ENCODE results near the gene KRTAP10-5.
"Not testable (repeated sequence)": the region's sequence is repeated elsewhere in the genome, so short reads cannot be mapped to it uniquely, and the experiment has no call there.

Gene KRTAP10-5

GRCh38 chr21:44590897-44591800, 10.7 kb upstream of the KRTAP10-5 start:
- DNase-seq, result not testable (repeated sequence)

GRCh38 chr21:44590311-44590721, 9.9 kb upstream of the KRTAP10-5 start:
- DNase-seq, result no peak

- DNase-seq, result no peak
These were observed 9.3 kb upstream of the KRTAP10-5 start for GRCh38 chr21:44589586-44590305.

- no peak for DNase-seq
These were observed 8.7 kb upstream of the KRTAP10-5 start for GRCh38 chr21:44589094-44589493.

GRCh38 chr21:44585892-44586291, 5.5 kb upstream of the KRTAP10-5 start:
- DNase-seq, result no peak

- no peak for DNase-seq
These were observed 3.4 kb upstream of the KRTAP10-5 start for GRCh38 chr21:44583800-44584147.

GRCh38 chr21:44583089-44583799, 2.8 kb upstream of the KRTAP10-5 start:
- no peak for DNase-seq

GRCh38 chr21:44582055-44582454, 1.7 kb upstream of the KRTAP10-5 start:
- no peak for DNase-seq

- no peak for DNase-seq
These were observed 754 bp upstream of the KRTAP10-5 start for GRCh38 chr21:44581158-44581557.

- no peak for DNase-seq
These were observed 615 bp downstream of the KRTAP10-5 start for GRCh38 chr21:44579833-44580144.

GRCh38 chr21:44579056-44579832, 1.2 kb downstream of the KRTAP10-5 start:
- no peak for DNase-seq

- no peak for DNase-seq
These were observed 1.9 kb downstream of the KRTAP10-5 start for GRCh38 chr21:44578371-44579055.

GRCh38 chr21:44576025-44576420, 4.4 kb downstream of the KRTAP10-5 start:
- DNase-seq, result no peak

- no peak for DNase-seq
These were observed 4.9 kb downstream of the KRTAP10-5 start for GRCh38 chr21:44575307-44576024.

GRCh38 chr21:44574457-44575306, 5.7 kb downstream of the KRTAP10-5 start:
- no peak for DNase-seq

- not testable (repeated sequence) for DNase-seq
These were observed 6.6 kb downstream of the KRTAP10-5 start, which contains the start of gene KRTAP10-4 for GRCh38 chr21:44573630-44574456. KRTAP10-4 (plus strand) TSS chr21:44573729; CDS start chr21:44573759, 30 bp downstream.

GRCh38 chr21:44572959-44573583, 7.3 kb downstream of the KRTAP10-5 start:
- no peak for DNase-seq

- no peak for DNase-seq
These were observed 8.3 kb downstream of the KRTAP10-5 start for GRCh38 chr21:44571844-44572782.

Measured in left hindlimb (tissue), 1 donor.